GM18951 (cell line): ENCODE measurements around the gene SUCNR1.
"Not testable (repeated sequence)": the region's sequence is repeated elsewhere in the genome, so short reads cannot be mapped to it uniquely, and the experiment has no call there.

Experiments used
- POLR2A ChIP-seq: IDR thresholded peaks from 4 replicates; pipeline ENCODE4 v1.6.1; 2011; ENCODE audit warnings: mild to moderate bottlenecking; ENCODE audit not compliant: insufficient read length, insufficient read depth; ENCODE audit errors: extremely low read depth
- in situ Hi-C: fragments of 300-500 bp; cut with MboI; formaldehyde crosslinking; loops from one replicate; pipeline ENCODE4 v1.12.0; 2022; ENCODE audit warnings: low sequenced_read_pairs, mixed read lengths, inconsistent platforms; ENCODE audit not compliant: unreplicated experiment

Gene SUCNR1

DNA sequence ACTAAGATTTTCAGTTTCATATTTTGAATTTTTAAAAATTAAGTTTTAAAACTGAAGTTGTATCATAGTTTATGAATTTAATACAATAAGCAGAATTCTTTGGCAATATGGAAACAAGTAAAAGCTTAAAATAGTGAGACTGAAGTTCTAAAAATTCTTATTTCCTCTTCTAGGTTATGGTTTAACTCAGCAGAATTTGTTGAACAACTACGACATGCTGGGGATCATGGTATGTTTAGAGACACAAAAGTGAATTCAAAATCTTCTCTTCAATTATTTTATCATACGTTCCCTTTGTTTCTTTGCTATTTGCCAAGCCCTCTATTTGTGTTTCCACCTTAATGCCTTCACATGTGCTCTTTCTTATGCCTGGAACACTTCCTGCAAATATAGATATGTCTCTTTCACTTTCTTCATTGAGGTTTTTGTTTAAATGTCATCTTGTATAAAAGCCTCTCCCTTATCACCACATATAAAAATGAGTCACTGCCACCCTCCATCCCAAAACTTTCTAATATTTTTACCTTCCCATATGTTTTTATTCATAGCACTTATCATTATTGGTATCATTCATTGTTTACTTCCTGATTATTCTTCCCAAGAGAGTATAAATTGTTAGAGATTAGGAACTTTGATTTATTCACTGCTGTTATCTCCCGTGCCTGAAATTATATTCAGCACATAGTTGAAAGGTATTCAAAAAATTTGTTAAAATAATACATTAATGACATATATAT lies 6.4 kb downstream of the SUCNR1 start:
- in situ Hi-C loops: no loop called here

DNA sequence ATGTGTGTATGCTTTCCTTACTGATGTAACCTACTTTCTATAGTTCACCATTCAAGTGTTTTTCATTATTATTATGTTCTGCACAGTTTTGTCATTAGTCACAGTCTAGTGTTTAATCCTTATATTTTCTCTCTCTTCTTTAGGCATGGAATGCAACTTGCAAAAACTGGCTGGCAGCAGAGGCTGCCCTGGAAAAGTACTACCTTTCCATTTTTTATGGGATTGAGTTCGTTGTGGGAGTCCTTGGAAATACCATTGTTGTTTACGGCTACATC lies 6.9 kb downstream of the SUCNR1 start:
- no peak for TF ChIP-seq POLR2A
- in situ Hi-C loops: no loop called here

More for the DNA sequence above, 6.4 kb downstream of the SUCNR1 start:
- TF ChIP-seq POLR2A: no peak

DNA sequence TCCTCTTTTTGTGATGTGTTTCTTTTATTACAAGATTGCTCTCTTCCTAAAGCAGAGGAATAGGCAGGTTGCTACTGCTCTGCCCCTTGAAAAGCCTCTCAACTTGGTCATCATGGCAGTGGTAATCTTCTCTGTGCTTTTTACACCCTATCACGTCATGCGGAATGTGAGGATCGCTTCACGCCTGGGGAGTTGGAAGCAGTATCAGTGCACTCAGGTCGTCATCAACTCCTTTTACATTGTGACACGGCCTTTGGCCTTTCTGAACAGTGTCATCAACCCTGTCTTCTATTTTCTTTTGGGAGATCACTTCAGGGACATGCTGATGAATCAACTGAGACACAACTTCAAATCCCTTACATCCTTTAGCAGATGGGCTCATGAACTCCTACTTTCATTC lies 7.7 kb downstream of the SUCNR1 start:
- in situ Hi-C loops: no loop called here
- TF ChIP-seq POLR2A: no peak

DNA sequence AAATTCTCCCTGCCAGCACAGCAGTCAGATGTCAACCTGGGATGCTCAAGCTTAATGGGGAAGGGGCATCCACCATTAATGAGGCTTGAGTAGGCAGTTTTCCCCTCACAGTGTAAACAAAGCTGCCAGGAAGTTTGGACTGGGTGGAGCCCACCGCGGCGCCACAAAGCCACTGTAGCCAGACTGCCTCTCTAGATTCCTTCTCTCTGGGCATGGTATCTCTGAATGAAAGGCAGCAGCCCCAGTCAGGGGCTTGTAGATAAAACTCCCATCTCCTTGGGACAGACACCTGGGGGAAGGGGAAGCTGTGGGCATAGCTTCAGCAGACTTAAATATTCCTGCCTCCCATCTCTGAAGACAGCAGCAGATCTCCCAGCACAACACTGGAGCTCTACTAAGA lies 12.0 kb downstream of the SUCNR1 start:
- in situ Hi-C loops: not testable (repeated sequence)

DNA sequence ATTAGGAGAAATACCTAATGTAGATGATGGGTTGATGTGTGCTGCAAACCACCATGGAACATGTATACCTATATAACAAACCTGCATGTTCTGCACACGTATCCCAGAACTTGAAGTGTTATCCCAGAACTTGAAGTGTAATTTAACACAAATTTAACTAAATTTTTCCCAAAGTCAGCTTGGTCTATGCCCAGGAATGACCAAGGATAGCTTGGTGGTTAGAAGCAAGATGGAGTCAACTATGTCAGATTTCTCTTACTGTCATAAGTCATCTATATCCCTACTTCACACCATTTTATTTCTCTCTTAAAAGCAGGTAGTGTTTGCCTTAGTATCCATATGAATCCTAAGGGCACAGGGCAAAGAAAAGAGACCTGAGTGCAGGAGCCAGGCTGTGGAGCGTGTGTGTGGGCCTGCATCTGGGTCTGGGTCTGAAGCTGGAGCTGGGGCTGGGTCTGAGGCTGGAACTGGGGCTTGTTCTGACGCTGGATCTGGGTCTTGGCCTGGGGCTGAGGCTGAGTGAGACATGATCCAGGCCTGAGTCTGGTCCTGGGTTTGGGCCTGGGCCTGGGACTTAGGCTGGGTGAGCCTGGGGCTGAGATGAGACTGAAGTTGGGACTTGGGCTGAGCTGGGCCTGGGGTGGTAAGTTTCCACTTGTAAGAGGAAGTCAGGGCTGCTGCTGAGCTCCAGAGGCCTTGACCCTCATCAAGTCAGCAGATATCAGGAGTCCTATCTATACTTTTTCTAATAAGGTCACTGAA lies 14.2 kb downstream of the SUCNR1 start:
- in situ Hi-C loops: not testable (repeated sequence)

DNA sequence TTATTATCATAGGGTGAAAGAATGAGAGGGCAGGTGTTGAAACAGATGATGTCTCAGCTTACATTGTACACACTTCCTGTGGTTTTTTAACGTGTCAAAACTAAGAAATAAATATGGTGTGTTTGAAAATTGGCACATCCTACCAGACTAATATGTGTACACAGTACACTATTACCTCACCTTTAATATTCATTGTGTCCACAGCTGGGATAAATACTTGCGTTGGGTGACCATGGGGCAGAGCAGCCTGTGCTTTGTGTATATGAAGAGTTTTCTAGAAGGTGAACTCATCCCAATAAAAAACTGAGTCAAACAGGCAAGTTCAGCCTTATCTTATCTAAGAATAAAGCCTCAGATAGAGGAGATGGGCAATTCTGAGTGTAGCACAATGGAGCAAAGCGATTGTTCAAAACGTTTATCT lies 17.3 kb downstream of the SUCNR1 start:
- no peak for TF ChIP-seq POLR2A
- in situ Hi-C loops: no loop called here

DNA sequence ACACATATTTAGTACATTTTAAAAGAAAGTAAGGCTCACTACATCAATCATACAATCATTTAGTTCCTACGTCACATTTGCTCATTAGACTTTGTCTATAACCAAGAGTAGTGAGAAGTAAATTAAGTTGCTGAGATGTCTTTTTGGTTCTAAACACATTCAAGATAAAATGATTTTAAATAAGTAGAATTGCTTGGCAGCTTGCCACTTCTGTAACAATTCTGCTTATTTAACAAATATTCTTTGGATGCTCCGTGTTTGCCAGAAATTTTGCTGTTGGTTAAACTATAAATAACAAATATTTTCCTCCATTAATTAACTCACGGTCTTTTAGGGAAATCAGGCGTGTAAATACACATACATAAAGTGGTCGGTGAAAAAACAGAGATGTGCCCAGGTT lies 18.3 kb downstream of the SUCNR1 start:
- in situ Hi-C loops: no loop called here
- no peak for TF ChIP-seq POLR2A

DNA sequence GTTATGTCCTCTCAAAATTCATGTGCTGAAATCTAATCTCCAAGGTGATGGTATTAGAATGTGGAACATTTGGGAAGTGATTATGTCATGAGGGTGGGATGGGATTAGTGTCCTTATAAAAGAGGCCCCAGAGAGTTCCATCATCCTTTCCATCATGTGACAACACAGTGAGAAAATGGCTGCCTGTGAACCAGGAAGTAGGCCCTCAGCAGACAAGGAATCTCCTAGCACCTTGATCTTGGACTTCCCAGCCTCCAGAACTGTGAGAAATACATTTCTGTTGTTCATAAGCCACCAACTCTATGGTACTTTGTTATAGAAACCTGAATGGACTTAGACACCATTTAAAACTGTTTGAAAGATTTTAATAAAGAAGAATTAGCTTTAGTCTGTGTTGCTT lies 20.8 kb downstream of the SUCNR1 start:
- TF ChIP-seq POLR2A: no peak

DNA sequence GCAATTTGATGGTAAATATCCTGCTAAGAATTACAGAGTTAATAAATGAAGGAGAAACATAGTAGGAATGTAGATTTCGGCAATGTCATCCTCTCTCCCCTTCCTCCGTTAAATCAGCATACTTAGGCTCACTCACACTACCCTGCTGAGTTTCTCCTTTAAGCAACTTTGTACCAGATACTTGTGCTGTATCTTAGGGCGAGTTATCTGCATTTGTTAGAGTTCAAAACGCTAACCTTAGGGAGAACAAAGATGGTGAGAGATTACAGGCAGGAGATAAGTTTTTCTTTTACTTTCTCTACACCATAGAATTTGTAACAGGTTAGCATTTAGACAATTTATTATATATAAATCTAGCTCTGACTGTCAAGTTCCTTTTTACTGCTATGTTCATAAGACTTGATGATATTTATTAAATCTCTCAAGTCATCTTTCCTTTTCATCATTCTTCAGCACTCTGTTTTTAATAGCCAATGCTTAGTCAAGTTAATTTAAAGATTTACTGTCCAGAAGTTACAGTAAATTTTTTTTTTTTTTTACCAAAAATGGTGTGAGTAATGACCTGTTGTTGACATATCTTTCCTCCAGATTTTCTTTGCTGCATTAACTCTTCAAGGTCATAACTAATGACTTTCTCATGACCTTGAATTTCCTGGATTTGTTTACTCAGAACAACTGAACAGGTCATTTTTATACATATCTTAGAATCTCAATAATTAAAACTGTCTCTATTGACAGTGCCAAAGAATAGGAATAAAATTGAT lies 22.2 kb downstream of the SUCNR1 start:
- in situ Hi-C loops: no loop called here

More for the DNA sequence above, 20.8 kb downstream of the SUCNR1 start:
- in situ Hi-C loops: no loop called here

DNA sequence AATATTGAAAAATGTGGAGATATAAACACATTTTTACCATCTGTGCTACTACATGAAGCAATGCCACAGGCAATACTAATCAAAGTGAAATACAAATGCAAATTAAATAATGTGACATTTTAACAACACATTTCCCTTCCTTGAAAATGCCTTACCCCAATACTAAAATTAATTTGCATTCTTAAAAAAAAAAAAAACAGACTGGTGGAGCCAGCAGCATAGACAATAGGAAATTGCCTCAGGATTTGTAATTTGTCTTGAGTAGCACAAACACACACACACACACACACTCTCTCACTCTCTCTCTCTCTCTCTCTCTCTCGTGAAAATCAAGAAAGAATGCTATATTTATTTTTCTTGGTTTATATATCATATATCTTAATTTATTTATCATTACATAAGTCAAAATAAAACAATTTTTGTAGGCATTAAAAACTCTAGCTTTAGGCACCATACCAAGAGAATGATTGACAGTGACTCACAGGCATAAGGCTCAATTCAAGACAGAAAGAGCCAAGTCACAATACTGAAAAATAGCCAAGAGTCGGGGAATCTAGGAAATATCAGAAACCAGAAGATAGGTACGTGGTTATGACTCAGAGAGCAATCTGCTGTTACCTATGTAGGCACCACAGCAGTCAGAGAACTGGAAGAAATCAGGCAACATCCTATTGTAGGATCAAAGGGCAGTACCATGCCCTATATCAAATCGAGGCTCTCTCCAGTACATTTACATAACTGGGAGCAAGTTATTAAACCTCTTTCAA lies 23.0 kb downstream of the SUCNR1 start:
- in situ Hi-C loops: no loop called here

More for the DNA sequence above, 22.2 kb downstream of the SUCNR1 start:
- TF ChIP-seq POLR2A: no peak

DNA sequence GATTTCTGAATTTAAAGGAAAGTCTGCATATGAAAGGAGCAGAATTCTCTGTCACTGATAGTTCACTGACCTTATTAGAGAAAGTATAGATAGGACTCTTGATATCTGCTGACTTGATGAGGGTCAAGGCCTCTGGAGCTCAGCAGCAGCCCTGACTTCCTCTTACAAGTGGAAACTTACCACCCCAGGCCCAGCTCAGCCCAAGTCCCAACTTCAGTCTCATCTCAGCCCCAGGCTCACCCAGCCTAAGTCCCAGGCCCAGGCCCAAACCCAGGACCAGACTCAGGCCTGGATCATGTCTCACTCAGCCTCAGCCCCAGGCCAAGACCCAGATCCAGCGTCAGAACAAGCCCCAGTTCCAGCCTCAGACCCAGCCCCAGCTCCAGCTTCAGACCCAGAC lies 24.7 kb downstream of the SUCNR1 start:
- in situ Hi-C loops: not testable (repeated sequence)

More for the DNA sequence above, 23.0 kb downstream of the SUCNR1 start:
- TF ChIP-seq POLR2A: no peak

DNA sequence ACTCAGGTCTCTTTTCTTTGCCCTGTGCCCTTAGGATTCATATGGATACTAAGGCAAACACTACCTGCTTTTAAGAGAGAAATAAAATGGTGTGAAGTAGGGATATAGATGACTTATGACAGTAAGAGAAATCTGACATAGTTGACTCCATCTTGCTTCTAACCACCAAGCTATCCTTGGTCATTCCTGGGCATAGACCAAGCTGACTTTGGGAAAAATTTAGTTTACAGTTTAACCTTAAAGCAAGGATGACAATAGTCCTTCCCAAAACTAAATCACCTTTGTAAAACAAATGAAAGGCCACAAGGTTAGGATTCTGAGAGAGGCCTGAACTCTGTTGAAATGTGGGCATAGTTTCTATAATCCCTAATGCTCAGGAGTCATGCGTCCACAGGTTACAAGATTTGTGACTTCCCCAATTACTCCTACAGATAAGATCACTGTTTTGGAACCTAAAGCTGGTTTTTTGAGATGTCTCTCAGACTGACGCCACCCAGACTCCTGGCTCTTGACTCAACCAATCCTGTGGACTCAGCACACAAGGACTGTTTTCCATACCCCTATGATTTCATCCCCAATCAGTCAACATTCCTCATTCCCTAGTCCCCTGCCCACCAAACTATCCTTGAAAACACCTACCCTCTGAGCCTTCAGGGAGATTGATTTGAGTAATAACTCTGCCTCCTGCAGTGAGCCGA lies 25.3 kb downstream of the SUCNR1 start:
- in situ Hi-C loops: not testable (repeated sequence)

DNA sequence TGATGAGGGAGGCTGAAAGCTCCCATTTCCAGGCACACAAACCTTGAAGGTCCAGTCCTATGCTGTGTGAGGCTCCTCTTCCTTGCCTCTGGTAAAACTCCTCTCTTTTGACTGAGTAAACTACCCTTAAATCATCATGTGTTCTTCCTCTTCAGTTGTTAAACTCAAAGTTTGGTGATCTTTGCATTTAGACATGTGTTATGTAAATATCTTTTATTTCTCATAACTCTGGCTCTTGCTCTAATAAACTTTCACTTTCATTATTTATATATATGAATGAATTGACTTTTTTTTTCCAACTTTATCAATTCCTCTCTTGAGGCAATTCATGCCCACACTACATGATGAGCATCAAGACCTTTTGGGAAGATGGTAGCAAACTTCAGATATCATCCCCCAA lies 26.6 kb downstream of the SUCNR1 start:
- in situ Hi-C loops: no loop called here
- no peak for TF ChIP-seq POLR2A

DNA sequence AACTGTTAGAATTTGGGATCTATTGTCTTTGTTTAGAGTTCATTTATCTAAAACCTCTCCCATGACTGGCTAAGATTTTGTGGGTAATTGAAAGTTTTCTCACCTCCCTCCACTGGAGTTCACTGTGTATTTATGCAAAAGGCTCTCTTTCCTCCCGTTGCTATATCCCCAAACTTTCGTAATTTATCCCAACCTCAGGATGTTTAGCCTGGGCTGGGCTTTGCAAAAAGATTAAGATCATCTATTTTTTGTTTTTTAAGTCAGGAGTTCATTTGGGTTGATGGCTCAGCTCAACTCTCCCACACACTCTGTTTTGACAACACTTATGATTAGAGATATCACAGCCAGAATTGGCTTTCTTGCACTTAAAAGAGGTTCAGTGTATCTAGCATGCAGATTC lies 27.0 kb downstream of the SUCNR1 start:
- in situ Hi-C loops: no loop called here
- no peak for TF ChIP-seq POLR2A
